ENCODE data around the gene NR4A1.

Gene NR4A1

DNA sequence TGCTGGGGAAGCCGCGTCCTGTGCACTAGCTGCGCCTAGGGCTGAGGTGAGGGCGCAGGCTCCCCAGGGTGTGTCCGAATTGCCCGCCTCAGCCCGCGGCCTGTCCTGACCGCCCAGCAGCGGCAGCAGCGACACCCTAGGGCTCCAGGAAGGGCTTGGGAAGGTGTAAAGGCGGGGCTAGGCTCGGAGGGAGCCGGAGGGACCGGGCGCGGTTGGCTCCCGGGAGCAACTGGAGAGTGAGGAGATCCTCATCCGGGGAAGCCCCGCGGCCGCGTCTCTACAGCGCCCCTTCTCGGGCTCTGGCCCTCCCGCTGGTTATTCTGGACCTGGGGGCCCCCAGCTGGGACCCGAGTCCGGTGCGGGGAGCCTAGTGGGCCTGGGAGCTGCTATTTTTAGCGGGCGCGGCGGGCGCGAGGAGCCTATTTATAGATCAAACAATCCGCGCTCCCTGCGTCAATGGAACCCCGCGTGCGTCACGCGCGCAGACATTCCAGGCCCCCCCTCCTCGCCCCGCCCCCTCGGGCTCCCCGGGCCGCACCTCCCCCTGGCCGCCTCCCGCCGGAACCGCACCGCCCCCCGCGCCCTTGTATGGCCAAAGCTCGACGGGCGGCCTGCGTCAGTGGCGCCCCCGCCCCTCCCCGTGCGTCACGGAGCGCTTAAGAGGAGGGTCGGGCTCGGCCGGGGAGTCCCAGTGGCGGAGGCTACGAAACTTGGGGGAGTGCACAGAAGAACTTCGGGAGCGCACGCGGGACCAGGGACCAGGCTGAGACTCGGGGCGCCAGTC is at the start of gene NR4A1:
TSS of gene NR4A1 (plus strand) at position 685 of the 784 bp plus-strand sequence. CDS start 2,887 bp downstream, outside the sequence.
- peak; percentile 98 for DNase-seq (ENCODE audit: low spot score)
- TF ChIP-seq CTCF (IDR thresholded peaks at IDR 0.05; ENCODE audit: extremely low read depth, missing control alignments), result peak; percentile 14

GRCh38 chr12:52003016-52003550 is 48.2 kb upstream of the NR4A1 start:
- no peak for TF ChIP-seq CTCF (IDR thresholded peaks at IDR 0.05; ENCODE audit: extremely low read depth, missing control alignments)
- no peak for DNase-seq (ENCODE audit: low spot score)

- no peak for DNase-seq (ENCODE audit: low spot score)
- TF ChIP-seq CTCF (IDR thresholded peaks at IDR 0.05; ENCODE audit: extremely low read depth, missing control alignments), result no peak
Measured at GRCh38 chr12:52003591-52003990, 47.7 kb upstream of the NR4A1 start.

DNA sequence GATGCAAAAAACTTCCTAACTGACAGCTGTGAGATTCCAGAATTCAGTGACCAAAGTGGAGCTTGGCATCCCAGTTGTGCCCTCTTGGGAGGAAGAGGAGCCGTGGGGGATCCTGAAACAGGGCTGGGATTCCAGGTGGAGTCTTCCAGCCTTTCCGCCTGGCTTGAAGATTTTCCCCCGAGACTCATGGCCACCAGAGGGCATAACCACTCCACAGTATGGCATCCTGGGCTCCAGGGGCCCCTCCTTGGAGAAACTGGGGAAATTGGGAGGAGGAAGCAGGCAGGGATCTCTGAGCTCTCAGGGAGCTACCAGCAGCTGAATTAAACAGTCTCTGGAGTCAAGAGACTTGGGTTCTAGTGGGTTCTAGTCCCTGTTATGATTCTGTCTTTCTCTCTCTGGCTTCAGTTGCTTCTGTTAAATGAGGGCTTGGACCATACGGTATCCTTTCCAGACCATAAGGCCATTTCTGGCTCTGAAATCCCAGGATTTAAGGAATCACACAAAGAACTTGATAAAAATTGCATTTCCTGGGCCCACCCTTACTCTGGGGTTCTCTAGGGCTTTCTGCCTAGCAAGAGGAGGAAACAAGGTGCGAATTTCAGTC is 47.1 kb upstream of the NR4A1 start:
- no peak for DNase-seq (ENCODE audit: low spot score)
- peak; percentile 27 for TF ChIP-seq CTCF (IDR thresholded peaks at IDR 0.05; ENCODE audit: extremely low read depth, missing control alignments)

- no peak for DNase-seq (ENCODE audit: low spot score)
- no peak for TF ChIP-seq CTCF (IDR thresholded peaks at IDR 0.05; ENCODE audit: extremely low read depth, missing control alignments)
Measured at GRCh38 chr12:52005218-52005902, 45.9 kb upstream of the NR4A1 start.

DNA sequence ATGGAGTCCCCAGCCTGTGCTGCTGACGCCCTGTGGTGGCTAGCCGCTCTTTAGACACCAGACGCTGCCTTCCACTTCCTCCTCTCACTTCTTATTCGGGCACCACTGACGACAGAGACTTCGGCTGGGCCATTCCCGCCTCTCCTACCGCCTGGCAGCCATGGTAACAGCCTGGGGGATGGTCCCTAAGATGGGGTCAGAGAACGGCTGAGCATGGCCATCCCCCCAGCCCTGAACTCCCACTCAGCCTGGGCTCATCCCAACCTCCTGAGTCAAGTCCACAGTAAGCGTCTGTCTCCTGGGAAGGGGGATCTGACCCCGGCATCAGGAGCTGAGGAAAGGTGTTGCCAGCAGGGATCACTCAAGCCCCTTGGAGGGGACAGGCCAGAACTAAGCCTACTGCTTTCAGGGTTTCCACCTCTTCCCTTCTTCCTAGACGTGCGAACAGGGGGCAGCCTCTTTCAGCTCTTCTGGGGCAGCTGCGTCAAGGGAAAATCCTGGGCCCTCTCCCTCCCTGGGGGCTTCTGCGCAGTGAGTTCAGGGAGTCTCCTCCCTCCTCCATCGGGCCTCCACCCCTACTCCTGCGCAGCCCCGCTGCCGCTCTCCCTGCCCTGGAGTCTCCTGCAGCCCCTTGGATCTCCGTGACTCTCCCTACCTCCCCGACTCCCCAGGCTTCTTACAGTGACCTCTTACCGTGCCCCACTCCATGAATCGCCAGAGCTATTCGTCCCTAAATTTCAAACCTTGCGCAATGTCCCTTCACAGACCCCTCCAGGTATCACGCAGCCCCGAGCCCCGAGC is 45.1 kb upstream of the NR4A1 start:
- TF ChIP-seq CTCF (IDR thresholded peaks at IDR 0.05; ENCODE audit: extremely low read depth, missing control alignments), result no peak
- peak; percentile 87 for DNase-seq (ENCODE audit: low spot score)
